HG03159 (cell line): ENCODE measurements around the gene CDC42EP5.
"Not testable (repeated sequence)": the region's sequence is repeated elsewhere in the genome, so short reads cannot be mapped to it uniquely, and the experiment has no call there.

ENCODE experiments used
- ATAC-seq: cut with Tn5 transposase; IDR thresholded peaks from one replicate; pipeline ENCODE4 v1.9.1; 2021; ENCODE audit warnings: mild to moderate bottlenecking, moderate library complexity; ENCODE audit not compliant: unreplicated experiment

The CDC42EP5 gene

DNA sequence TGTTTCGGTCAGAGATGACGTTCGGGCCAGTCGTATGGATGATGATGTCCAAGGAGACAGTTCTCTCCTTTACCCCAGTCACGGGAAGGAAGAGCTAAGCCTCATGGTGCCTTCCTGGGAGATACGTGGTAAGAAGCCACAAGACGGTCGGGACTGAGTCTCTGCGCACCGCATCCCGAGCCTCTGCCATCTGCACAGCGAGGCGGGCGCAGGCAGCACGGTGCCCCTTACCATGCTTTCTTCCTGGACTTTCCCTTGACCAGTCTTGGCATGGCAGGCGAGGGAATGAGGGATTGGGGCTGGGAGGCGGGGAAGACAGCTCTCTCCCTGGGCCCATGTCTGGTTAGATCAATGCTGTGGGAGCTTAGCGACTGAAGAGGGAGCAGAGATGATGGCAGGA, 19.5 kb upstream of the CDC42EP5 start:
- ATAC-seq: no peak

DNA sequence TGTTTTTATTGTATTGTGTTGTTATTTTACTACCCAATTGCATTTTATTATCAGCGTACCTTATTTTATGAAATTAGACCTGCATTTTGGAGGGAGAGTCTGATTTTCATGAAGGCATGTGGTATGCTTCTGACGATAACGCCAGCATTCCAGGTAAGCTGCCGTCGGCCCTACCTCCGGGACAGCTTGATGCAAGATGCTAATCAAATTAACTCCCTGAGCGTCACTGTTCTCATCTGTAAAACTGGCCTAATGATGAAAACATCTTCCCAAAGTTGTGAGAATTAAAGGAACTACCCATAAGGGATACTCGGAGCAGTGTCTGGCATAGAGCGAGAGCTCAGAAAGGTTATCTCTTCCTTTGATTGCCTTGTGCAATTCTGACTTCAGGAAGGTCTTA, 16.7 kb upstream of the CDC42EP5 start:
- no peak for ATAC-seq

DNA sequence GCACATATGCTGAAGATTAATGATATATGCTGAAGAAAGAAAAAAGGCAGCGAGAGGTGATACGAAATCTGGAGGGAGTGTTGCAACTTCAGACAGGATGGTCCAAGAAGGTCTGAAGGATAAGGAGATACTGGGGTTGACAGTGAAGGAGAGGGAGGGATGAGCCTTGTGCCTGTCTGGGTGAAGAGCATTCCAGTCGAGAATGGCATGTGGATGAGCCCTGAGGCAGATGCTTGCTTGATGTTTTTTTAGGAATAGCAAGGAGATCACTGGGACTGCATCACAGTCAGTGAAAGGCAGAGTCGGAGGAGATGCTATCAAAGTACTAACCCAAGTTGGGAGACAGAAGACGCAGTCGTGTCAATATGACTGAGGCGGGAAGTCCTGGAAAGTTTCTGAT, 16.2 kb upstream of the CDC42EP5 start:
- ATAC-seq: no peak

DNA sequence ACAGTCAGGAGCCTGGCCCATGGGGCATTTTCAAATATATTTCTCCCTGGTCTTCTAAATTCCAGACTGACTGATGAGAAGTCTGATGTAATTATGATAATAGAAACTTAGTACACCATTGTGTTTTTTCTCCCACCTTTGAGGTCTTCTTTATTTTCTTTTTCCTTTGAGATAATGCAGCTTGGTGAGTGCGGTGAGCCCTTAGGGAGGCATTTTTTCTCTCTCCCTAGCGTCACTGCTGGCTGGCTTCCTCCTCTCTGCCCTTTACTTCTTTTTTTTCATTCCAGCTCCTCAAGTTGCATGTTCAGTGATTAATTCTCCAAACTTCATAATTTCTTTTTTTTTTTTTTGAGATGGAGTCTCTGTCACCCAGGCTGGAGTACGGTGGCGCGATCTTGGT, 12.8 kb upstream of the CDC42EP5 start:
- no peak for ATAC-seq

DNA sequence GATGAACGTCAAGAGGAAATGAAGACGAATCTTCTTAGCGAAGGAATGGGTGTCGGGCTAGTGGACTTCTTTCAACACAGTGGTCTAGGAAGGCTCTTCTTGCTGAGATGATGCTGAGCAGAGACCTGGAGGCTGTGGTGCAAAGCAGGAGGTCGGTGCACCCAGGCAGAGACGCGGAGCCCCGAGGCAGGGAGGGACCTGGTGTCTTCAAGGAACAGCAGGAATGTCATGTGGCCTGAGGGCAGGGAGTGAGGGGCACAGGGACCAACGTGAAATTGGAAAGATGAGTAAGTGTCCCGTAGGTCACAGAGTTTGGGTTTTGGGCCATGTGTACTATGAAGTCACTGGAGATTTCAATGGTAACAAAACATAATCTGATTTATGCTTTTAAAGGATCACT, 11.4 kb upstream of the CDC42EP5 start:
- no peak for ATAC-seq

DNA sequence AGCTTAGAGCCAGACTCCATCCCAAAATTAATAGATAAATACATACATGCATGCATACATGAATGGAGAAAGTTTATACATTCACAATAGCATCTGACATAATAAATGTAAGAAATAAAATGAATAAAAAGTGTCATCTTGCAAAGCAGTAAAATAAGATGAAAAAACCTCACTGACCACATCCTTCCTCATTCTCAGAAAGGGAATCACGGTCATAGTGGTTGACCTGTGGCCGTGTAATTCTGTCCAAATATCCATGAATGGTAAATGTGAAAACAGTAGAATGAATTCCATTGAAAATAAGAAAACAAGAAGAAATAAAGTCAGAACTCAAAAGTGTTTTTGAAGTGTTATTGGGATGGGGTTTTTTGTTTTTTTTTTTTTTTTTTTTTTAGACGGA, 9.8 kb upstream of the CDC42EP5 start:
- no peak for ATAC-seq

DNA sequence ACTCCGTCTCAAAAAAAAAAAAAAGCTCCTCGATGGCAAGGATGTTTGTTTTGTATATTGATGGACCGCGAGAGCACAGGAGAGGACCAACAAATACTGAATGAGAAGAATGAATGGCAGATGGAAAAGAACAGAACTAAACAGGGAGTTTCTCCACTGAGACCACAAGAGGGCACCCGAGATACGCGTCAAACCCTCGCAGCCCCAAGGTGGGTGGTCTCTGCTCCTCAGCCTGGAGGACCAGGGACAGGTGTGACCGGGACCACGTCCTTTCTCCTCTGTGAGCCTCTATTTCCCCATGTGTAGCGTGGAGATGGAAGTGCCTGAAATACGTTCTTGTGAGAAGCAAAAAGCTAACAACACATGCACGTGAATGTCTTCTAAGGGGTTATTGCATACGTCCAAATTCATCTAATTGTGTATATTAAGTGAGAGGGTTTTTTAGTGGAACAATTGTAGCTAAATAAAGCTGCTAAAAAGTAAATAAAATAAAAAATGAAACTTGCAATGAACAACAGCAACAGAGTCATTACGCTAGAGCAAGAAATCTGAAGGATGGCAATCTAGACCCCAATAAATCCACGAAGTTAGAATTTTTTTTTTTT, 8.3 kb upstream of the CDC42EP5 start:
- ATAC-seq: no peak

DNA sequence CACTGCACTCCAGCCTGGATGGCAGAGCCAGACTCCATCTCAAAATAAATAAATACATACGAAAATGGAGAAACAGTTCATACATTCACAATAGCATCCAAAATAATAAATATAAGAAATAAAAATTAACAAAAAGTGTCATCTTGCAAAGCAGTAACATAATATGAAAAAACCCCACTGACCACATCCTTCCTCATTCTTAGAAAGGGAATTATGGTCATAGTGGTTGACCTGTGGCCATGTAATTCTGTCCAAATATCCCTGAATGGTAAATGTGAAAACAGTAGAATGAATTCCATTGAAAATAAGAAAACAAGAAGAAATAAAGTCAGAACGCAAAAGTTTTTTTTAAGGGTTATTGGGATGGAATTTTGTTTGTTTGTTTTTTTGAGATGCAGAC, 7.0 kb upstream of the CDC42EP5 start:
- ATAC-seq: no peak

DNA sequence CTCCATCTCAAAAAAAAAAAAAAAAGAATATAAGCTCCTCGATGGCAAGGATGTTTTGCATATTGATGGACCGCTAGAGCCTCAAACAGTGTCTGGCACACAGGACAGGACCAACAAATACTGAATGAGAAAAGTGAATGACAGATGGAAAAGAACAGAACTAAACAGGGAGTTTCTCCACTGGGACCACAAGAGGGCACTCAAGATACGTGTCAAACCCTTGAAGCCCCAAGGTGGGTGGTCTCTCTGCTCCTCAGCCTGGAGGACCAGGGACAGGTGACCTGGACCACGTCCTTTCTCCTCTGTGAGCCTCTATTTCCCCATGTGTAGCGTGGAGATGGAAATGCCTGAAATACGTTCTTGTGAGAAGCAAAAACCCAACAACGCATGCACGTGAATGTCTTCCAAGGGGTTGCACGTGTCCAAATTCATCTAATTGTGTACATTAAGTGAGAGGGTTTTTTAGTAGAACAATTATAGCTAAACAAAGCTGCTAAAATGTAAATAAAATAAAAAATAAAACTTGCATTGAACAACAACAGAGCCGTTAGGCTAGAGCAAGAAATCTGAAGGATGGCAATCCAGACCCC, 5.7 kb upstream of the CDC42EP5 start:
- no peak for ATAC-seq

DNA sequence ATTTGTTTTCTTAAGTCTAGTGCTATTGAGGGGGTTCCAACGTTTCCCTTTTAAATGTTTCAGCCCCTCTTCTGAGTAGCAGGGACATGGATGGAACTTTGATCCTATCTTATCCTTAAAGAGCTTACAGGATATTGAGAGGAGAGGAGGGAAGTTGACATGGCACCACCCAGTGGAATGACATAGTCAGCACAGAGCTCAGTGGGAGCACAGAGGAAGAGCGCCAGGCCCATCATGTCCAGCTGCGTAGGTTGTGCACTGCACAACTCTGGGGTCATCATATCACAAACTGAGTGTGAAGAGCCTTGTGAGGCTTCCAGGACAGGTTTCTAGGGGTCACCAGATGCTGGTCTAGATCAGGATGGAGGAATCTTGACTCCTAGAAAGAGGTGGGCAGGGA, 4.6 kb upstream of the CDC42EP5 start:
- no peak for ATAC-seq

DNA sequence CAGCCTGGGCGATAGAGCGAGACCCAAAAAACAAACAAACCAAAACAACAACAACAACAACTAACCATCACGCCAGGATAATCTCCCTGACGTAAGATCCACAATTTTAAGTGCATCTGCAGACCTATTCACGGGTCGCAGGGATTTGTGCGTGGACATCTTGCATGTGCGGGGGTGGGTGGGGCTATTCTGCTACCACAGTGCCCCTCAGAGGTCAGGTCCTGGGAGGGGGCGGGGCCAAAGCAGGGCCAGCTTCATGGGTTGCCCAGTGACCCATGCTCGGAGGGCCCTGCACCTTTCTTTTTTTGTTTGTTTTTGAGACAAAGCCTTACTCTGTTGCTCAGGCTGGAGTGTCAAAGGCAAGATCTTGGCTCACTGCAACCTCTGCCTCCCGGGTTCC, 2.6 kb upstream of the CDC42EP5 start:
- ATAC-seq: no peak

DNA sequence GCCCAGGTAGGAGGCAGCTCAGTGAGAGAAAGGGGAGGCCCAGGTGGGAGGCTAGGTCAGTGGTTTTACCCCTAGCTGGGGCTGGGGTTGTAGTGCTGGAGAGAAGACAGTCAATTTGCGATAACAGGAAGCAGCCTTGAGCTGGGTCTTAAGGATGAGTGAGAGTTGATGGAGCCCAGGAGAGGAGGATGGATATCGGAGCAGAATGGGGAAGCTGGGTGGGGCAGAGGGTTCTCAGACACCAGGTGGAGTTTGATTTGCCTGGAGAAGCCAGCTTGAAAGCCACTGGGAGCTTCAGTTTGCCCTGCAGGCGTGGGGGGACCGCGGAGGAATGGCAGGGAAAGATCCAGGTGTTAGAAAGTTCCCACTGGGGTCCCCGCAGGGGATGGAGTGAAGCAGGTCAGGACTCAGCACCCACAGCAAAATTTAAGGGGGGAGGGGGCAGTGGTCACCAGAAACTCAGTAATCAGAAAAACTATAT, 836 bp upstream of the CDC42EP5 start:
- ATAC-seq: no peak

DNA sequence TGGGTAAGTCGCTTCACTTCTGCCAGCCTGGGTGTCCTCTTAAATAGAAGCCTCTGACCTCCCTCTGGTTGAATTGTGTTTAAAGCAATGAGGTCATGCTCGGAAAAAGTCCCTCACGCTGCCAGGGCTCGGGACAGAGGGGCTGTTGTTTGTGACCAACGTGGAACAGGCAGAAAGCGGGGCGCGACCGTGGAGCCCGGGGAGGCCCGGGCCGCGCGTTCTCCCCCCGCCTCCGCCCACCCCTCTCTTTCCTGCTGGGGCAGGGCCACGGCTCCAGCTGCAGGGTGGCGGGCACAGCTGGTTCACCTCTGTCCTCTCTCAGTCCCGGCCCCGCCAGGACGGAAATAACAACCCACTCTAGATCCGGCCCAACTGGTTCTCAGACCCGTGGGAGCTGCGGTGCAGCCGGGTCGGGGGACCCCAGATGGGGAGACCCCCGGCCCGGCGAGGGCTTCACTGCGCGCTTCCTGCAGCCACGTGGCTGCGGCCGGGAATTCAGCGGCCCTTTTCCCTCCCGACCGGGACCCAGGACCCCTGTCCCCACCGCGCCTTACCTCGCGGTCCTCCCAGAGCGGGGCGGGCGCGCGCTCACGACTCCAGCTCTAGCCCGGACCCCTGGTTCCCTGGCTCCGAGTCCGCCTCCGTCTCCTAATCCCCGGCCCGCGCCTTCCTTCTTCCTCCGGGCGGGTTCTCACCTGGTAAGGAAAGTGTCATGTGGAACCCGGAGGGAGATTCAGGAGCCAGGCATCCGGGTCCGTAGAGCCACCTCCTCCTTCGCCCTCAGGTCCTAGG, 1.9 kb downstream of the CDC42EP5 start:
- ATAC-seq: no peak

DNA sequence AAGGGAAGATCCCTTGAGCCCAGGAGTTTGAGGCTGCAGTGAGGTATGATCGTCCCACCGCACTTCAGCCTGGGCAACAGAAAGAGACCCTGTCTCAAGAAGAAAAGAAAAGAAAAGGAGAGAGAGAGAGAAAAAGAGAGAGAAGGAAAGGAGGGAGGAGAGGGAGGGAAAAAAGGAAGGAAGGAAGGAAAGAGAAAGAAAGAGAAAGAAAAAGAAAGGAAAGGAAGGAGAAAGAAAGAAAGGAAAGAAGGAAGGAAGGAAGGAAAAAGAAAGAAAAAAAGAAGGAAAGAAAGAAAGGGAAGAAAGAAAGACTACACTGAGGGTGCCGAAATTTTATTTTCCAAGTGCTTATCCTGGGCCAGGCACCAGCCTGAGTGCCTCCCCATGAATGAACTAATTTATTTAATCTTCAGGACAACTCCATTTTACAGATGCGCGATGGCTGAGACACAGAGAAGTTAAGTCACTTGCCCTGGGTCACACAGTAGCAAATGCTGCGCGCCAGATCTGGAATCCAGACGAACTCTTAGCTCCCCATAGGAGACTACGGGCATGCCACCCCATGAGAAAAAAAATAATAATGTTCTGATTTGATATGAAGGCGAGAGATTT, 2.7 kb downstream of the CDC42EP5 start:
- no peak for ATAC-seq

DNA sequence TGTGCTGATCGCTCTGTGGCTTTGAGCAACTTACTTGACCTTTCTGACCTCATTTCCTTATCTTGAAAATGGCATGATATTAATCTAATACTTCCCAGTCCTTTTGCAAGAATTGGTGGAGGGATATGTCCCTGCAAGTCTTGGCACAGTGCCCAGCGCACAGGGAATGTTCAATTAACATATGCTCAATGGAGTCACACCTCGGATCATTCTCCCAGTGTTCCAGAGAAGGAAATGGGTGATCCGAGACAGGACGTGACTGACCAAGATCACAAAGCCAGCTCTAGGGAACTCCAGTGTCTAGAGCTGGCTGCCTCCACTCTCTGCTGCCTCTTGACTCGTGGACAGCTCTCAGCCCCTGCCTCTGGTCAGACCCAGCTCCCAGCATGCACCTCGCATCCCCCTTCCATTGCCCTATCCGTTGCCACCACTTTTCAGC, 3.6 kb downstream of the CDC42EP5 start:
- ATAC-seq: no peak

DNA sequence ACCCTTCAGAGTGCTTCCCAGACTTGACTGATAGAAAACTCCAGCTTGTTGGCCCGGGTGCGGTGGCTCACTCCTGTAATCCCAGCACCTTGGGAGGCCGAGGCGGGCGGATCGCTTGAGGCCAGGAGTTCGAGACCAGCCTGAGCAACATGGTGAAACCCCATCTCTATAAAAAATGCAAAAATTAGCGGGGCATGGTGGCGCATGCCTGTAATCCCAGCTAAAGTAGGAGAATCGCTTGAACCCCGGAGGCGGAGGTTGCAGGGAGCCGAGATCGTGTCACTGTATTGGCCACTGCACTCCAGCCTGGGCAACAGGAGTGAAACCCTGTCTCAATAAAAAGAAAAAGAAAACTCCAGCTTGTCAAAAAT, 7.0 kb downstream of the CDC42EP5 start:
- not testable (repeated sequence) for ATAC-seq

DNA sequence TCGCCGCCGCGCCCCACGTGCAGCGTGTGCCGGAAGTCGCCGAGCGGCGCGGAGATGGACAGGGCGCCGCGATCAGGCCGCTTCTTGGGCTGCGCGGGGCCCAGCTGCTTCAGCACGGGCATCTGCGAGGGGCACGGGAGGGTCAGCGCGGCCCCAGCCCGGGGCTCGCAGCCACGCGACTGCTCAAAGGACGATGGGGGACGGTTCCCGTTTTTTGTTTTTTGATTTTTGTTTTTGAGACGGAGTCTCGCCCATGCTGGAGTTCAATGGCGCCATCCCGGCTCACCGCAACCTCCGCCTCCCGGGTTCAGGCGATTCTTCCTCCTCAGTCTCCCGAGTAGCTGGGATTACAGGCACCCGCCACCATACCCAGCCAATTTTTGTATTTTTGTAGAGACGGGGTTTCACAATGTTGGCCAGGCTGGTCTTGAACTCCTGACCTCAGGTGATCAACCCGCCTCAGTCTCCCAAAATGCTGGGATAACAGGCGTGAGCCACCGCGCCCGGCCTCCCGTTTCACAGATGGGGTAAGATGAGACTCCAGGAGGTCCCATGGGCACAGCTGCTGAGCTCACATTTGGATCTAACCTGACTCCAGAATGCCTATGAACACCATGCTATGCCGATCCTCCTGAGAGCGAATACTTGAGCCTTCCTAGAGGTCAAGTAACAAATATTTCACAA, 7.5 kb downstream of the CDC42EP5 start:
- no peak for ATAC-seq

DNA sequence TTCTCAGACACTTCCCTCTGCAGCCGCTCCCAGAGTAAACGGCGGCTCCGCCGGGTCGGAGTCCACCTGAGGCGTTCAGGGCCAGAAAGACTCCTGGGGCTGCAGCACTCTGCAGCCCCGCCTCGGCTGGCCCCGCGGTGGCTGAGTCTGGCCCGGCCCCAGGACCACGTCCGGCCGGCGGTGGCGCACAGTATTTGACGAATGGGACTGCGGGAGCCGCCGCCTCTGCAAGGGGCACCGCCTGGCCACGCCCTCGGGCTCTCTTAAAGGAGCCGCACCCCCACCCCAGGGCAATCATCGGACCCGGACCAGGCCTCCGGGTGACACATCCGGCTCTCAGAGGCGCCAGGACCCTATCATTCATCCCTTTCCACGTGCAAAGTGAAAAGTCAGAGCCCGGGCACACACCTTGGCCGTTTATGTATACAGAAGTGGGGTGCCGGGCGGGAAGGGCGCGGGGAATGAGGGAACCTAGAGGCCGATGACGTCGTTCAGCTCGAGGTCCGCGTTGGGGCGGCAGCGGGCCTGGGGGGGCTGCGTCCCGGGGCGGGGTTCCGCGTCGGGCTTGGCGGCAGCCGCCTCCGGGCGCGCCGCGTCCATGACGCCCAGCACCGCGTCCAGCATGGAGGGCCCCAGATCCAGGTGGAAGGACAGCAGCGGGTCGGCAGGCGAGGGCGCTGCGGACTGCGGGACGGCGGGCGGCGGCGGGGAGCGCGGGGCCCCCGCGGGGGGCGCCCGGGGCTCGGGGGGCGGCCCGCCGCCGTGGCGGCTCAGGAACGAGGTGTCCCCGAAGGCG, 8.3 kb downstream of the CDC42EP5 start:
- peak; percentile 39 for ATAC-seq

DNA sequence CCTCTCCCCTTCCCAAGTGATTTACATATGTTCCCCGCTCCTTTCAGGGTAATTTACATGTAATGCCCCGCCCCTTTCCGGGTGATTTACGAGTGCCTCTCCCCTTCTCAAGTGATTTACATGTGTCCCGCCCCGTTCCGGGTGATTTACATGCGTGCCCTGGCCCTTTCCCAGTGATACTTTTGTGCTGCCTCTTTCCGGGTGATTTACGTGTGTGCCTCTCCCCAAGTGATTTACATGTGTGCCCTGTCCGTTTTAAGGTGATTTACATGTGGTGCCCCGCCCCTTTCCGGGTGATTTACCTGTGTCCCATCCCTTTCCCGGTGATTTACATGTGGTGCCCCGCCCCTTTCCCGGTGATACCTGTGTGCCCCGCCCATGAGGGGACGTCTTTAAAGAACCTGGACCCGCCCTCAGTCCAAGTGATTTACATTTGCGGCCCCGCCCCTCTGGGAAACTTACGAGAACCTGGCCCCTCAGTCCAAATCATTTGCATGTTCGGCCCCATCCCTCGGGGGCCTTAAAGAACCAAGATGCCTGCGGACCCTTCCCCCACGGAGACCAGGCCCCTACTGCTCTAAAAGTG, 9.0 kb downstream of the CDC42EP5 start:
- peak; percentile 40 for ATAC-seq

DNA sequence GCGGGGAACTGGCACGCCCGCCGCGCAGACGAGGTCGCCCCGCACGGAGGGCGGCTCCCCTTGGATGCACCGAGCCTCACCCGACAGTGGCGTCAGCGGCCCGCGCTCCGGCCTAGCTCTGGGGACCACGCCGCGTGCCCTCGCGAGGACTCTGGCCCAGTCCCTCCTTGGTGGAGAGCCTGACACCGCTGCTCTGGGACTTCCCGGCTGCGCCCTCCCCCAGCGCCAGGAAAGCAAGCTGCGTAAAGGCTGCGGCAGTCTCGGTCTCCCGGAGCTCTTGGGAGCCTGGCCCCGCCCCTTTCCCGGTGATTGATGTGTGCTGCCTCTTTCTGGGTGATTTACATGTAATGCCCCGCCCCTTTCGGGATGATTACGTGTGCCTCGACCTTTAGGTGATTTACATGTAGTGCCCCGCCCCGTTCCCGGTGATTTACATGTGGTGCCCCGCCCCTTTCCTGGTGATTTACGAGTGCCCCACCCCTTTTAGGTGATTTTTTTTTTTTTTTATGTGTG, 9.5 kb downstream of the CDC42EP5 start, which contains the start of gene LENG9:
Gene LENG9, minus strand, starts transcription at position 248 of the 513 bp plus-strand sequence. CDS start 252 bp downstream, outside the sequence.
- ATAC-seq: peak; percentile 51
